HepG2 (cell line): ENCODE data around the gene ARHGAP45. TPM values are rescaled to one million over a fixed set of nuclear protein-coding genes. Genes with fewer than 3 reads are reported as not detected.
A peak's percentile ranks its signal among the peaks of the same experiment; 100 is the strongest.

ENCODE experiments used
- BRCA1 ChIP-seq: sonication (generic); formaldehyde crosslinking; IDR thresholded peaks from 2 replicates; pipeline ENCODE4 v1.4.0; 2020; ENCODE audit warnings: missing genetic modification reagents
- CBX1 ChIP-seq: IDR thresholded peaks from one replicate; pipeline ENCODE4 v1.6.1; 2016; ENCODE audit warnings: antibody characterized with exemption, low read depth
- CENPT ChIP-seq: sonication (generic); formaldehyde crosslinking; IDR thresholded peaks from 2 replicates; pipeline ENCODE4 v1.8.0; 2022; ENCODE audit warnings: low read depth, mild to moderate bottlenecking, moderate library complexity, missing genetic modification reagents
- FOXM1 ChIP-seq: sonication (generic); formaldehyde crosslinking; IDR thresholded peaks from 2 replicates; pipeline ENCODE4 v1.5.0; 2020; ENCODE audit warnings: missing genetic modification reagents
- GTF3A ChIP-seq: sonication (generic); formaldehyde crosslinking; conservative IDR thresholded peaks from 2 replicates; pipeline ENCODE4 v1.4.0; 2020; ENCODE audit warnings: mild to moderate bottlenecking, missing genetic modification reagents
- HNF4A ChIP-seq: sonication (generic); formaldehyde crosslinking; IDR thresholded peaks from 2 replicates; pipeline ENCODE4 v1.4.0; 2020; ENCODE audit warnings: missing genetic modification reagents
- JARID2 ChIP-seq: sonication (generic); formaldehyde crosslinking; IDR thresholded peaks from 2 replicates; pipeline ENCODE4 v1.8.1; 2023; ENCODE audit warnings: missing genetic modification reagents, inconsistent platforms; ENCODE audit not compliant: insufficient replicate concordance
- PHF20 ChIP-seq: sonication (generic); formaldehyde crosslinking; IDR thresholded peaks from 2 replicates; pipeline ENCODE4 v1.5.0; 2020; ENCODE audit warnings: mild to moderate bottlenecking, missing genetic modification reagents
- SUZ12 ChIP-seq: fragments of 150-350 bp; IDR thresholded peaks from 2 replicates; pipeline ENCODE4 v1.6.1; 2014; ENCODE audit warnings: low read depth, low read length
- ZNF264 ChIP-seq: sonication (generic); formaldehyde crosslinking; IDR thresholded peaks from 2 replicates; pipeline ENCODE4 v1.4.0; 2020; ENCODE audit warnings: missing genetic modification reagents
- ZNF543 ChIP-seq: sonication (generic); formaldehyde crosslinking; IDR thresholded peaks from 2 replicates; pipeline ENCODE4 v1.4.0; 2020; ENCODE audit warnings: mild to moderate bottlenecking, missing genetic modification reagents
- ZNF670 ChIP-seq: sonication (generic); formaldehyde crosslinking; IDR thresholded peaks from 2 replicates; pipeline ENCODE4 v1.8.0; 2022; ENCODE audit warnings: mild to moderate bottlenecking, missing genetic modification reagents, borderline replicate concordance
- ZSCAN29 ChIP-seq: sonication (generic); formaldehyde crosslinking; conservative IDR thresholded peaks from 2 replicates; pipeline ENCODE4 v1.4.0; 2020; ENCODE audit warnings: mild to moderate bottlenecking, missing genetic modification reagents
- polyA plus RNA-seq, 8 experiments: library from polyadenylated mRNA; depleted of rRNA in 3 of 8; stranded (reverse) in 7 of 8; unstranded in 1 of 8; fragments of >200 nt; fragmentation: Illumina TruSeq in 4 of 8; extraction: Trizol in 4 of 8; gene quantifications; 2 replicates each; pipeline versions ENCODE4 v1.2.1 to v1.2.3, GENCODE V29; 2011 to 2016; ENCODE audit warnings: low read depth in 4 of 8, missing spikeins in 1 of 8, mixed read lengths in 1 of 8; ENCODE audit not compliant: insufficient read depth in 1 of 8
- total RNA-seq, 5 experiments: library from RNA; depleted of rRNA; stranded (reverse); fragments of >200 nt; fragmentation: Illumina TruSeq; extraction: Trizol; gene quantifications; 2 replicates each; pipeline ENCODE4 v1.2.3, GENCODE V29; 2016; ENCODE audit warnings: low read depth in 1 of 5
- TF ChIP-seq, protein P1 (sequence below): sonication (generic); formaldehyde crosslinking; IDR thresholded peaks from 2 replicates; pipeline ENCODE4 v1.9.0; 2021; ENCODE audit warnings: missing genetic modification reagents, mild to moderate bottlenecking, borderline replicate concordance
- TF ChIP-seq, protein P2 (sequence below): IDR thresholded peaks from 2 replicates; pipeline ENCODE4 v1.6.1; 2016; ENCODE audit warnings: mild to moderate bottlenecking, missing biosample characterization, missing genetic modification reagents
- TF ChIP-seq, protein P3 (sequence below): sonication (generic); formaldehyde crosslinking; IDR thresholded peaks from 2 replicates; pipeline ENCODE4 v1.4.0; 2020; ENCODE audit warnings: mild to moderate bottlenecking, missing genetic modification reagents
- TF ChIP-seq, protein P4 (sequence below): sonication (generic); formaldehyde crosslinking; IDR thresholded peaks from 2 replicates; pipeline ENCODE4 v1.8.1; 2023; ENCODE audit warnings: mild to moderate bottlenecking, missing genetic modification reagents, borderline replicate concordance
- TF ChIP-seq, protein P5 (sequence below): sonication (generic); formaldehyde crosslinking; IDR thresholded peaks from 2 replicates; pipeline ENCODE4 v1.4.0; 2020; ENCODE audit warnings: missing genetic modification reagents
- TF ChIP-seq, protein P6 (sequence below): sonication (generic); formaldehyde crosslinking; IDR thresholded peaks from 2 replicates; pipeline ENCODE4 v1.4.0; 2020; ENCODE audit warnings: missing genetic modification reagents, borderline replicate concordance

Gene ARHGAP45
- total and polyA plus RNA-seq, 2 of the 13 experiments (the other 11 are each of a cell fraction or from before 2014, with no cell fraction given), result 0.84 to 32.0 TPM

DNA sequence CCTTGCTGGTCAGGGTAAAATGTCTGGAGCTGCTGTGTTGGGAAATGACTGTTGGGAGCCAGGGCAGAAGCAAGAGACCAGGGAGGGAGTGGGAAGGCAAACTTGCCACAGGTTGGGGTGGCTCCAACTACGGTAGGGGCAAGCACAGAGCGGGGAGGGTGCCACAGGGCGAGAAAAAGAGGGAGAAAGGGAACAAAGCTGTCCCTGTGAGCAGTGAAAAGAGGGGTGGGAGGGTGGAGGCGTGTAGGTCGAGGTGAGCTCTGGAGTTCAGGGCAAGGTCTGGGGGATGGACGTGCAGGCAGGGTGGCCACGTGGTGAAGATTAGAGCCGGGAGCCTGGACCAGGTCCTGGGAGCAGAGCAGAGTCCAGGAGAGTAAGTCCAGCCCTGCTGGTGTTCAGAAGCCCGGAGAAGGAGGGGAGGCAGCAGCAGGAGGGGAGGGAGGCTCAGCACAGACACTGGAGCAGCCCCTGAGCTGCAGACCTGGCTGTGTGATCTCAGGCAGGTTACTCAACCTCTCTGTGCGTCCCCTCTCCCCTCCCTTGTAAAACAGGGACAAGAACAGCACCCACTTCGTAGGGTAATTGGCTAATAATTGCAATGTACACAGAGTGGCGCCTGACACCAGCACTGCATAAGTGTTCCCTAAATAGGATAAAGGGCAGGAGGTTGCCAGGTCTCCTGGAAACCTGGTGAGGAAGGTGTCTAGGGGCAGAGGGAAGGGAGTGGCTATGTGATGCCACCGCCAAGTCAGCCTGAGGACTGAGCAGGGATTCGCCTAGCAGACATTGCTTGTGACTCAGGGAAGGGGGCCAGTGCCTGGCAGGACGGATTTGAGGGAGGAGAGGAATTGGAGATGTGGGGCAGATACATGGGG, 31.4 kb downstream of the ARHGAP45 start (continued):
- TF ChIP-seq CBX1 (peak; percentile 92), CENPT (CRISPR knock-in tag) (no peak), PHF20 (CRISPR knock-in tag) (no peak; the same call in 1 of the 2 replicates), ZNF543 (peak; percentile 87; the same call in 1 of the 2 replicates), JARID2 (CRISPR knock-in tag) (no peak), HNF4A (CRISPR knock-in tag) (peak; percentile 91), ZNF264 (CRISPR knock-in tag) (no peak), FOXM1 (CRISPR knock-in tag) (no peak), GTF3A (0 out of 2 replicates have a peak, but pooled peaks have one; percentile 25), SUZ12 (no peak), ZNF670 (CRISPR knock-in tag) (no peak), BRCA1 (no peak), ZSCAN29 (peak; percentile 83; the same call in 1 of the 2 replicates)
- TF ChIP-seq, protein P1, sequence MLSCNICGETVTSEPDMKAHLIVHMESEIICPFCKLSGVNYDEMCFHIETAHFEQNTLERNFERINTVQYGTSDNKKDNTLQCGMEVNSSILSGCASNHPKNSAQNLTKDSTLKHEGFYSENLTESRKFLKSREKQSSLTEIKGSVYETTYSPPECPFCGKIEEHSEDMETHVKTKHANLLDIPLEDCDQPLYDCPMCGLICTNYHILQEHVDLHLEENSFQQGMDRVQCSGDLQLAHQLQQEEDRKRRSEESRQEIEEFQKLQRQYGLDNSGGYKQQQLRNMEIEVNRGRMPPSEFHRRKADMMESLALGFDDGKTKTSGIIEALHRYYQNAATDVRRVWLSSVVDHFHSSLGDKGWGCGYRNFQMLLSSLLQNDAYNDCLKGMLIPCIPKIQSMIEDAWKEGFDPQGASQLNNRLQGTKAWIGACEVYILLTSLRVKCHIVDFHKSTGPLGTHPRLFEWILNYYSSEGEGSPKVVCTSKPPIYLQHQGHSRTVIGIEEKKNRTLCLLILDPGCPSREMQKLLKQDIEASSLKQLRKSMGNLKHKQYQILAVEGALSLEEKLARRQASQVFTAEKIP (CRISPR knock-in tag), result no peak
- TF ChIP-seq, protein P2, sequence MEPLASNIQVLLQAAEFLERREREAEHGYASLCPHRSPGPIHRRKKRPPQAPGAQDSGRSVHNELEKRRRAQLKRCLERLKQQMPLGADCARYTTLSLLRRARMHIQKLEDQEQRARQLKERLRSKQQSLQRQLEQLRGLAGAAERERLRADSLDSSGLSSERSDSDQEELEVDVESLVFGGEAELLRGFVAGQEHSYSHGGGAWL (CRISPR knock-in tag), result no peak
- TF ChIP-seq, protein P3, sequence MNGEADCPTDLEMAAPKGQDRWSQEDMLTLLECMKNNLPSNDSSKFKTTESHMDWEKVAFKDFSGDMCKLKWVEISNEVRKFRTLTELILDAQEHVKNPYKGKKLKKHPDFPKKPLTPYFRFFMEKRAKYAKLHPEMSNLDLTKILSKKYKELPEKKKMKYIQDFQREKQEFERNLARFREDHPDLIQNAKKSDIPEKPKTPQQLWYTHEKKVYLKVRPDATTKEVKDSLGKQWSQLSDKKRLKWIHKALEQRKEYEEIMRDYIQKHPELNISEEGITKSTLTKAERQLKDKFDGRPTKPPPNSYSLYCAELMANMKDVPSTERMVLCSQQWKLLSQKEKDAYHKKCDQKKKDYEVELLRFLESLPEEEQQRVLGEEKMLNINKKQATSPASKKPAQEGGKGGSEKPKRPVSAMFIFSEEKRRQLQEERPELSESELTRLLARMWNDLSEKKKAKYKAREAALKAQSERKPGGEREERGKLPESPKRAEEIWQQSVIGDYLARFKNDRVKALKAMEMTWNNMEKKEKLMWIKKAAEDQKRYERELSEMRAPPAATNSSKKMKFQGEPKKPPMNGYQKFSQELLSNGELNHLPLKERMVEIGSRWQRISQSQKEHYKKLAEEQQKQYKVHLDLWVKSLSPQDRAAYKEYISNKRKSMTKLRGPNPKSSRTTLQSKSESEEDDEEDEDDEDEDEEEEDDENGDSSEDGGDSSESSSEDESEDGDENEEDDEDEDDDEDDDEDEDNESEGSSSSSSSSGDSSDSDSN, result peak; percentile 82
- TF ChIP-seq, protein P4, sequence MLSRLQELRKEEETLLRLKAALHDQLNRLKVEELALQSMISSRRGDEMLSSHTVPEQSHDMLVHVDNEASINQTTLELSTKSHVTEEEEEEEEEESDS, result no peak; the same call in 1 of the 2 replicates
- TF ChIP-seq, protein P5, sequence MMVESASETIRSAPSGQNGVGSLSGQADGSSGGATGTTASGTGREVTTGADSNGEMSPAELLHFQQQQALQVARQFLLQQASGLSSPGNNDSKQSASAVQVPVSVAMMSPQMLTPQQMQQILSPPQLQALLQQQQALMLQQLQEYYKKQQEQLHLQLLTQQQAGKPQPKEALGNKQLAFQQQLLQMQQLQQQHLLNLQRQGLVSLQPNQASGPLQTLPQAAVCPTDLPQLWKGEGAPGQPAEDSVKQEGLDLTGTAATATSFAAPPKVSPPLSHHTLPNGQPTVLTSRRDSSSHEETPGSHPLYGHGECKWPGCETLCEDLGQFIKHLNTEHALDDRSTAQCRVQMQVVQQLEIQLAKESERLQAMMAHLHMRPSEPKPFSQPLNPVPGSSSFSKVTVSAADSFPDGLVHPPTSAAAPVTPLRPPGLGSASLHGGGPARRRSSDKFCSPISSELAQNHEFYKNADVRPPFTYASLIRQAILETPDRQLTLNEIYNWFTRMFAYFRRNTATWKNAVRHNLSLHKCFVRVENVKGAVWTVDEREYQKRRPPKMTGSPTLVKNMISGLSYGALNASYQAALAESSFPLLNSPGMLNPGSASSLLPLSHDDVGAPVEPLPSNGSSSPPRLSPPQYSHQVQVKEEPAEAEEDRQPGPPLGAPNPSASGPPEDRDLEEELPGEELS (CRISPR knock-in tag), result peak; percentile 34
- TF ChIP-seq, protein P6, sequence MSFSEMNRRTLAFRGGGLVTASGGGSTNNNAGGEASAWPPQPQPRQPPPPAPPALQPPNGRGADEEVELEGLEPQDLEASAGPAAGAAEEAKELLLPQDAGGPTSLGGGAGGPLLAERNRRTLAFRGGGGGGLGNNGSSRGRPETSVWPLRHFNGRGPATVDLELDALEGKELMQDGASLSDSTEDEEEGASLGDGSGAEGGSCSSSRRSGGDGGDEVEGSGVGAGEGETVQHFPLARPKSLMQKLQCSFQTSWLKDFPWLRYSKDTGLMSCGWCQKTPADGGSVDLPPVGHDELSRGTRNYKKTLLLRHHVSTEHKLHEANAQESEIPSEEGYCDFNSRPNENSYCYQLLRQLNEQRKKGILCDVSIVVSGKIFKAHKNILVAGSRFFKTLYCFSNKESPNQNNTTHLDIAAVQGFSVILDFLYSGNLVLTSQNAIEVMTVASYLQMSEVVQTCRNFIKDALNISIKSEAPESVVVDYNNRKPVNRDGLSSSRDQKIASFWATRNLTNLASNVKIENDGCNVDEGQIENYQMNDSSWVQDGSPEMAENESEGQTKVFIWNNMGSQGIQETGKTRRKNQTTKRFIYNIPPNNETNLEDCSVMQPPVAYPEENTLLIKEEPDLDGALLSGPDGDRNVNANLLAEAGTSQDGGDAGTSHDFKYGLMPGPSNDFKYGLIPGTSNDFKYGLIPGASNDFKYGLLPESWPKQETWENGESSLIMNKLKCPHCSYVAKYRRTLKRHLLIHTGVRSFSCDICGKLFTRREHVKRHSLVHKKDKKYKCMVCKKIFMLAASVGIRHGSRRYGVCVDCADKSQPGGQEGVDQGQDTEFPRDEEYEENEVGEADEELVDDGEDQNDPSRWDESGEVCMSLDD (CRISPR knock-in tag), result no peak
